GM21528 (cell line): ENCODE measurements around the gene LIPC.
"Not testable (repeated sequence)": the region's sequence is repeated elsewhere in the genome, so short reads cannot be mapped to it uniquely, and the experiment has no call there.

Experiments
- ATAC-seq: cut with Tn5 transposase; IDR thresholded peaks from one replicate; pipeline ENCODE4 v1.9.1; 2021; ENCODE audit warnings: mild to moderate bottlenecking, moderate library complexity; ENCODE audit not compliant: unreplicated experiment, low FRiP score

Gene LIPC

DNA sequence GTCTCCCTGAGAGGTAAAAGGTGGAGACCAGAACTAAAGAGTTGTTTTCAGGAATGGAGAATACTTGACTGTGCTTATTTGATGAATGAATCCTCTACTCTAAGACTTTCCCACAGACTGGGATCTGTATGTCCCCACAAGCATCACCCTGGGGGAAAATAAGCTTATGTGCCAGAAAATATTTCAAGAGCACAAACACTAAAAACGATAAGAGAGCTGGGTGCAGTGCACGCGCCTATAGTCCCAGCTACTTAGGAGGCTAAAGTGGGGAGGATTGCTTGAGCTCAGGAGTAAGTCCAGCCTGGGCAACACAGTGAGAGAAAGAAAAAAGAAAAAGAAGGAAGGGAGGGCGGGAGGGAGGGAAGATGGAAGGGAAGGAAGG lies 167.0 kb downstream of the LIPC start:
- ATAC-seq: no peak

- no peak for ATAC-seq
Observed at GRCh38 chr15:58602823-58603222, 171.0 kb downstream of the LIPC start.

- ATAC-seq: not testable (repeated sequence)
Observed at GRCh38 chr15:58603927-58604326, 172.1 kb downstream of the LIPC start.

DNA sequence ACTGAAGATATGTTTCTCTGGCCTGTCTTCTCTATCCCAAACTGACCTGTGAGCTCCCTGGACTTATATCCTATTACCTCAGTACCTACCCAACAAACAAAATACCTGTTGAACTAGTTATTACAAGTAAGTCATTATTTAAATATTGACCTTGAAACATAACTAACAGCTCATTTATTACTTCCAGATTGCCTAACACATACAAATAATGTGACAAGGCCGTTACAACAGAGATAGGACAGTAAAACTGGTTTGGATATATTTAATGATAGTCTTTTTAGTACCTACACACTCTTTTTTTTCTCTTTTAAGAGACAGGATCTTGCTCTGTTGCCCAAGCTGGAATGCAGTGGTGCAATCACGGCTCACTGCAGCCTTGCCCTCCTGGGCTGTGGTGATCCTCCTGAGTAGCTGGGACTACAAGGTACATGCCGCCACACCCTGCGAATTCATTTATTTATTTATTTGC lies 172.7 kb downstream of the LIPC start:
- no peak for ATAC-seq

DNA sequence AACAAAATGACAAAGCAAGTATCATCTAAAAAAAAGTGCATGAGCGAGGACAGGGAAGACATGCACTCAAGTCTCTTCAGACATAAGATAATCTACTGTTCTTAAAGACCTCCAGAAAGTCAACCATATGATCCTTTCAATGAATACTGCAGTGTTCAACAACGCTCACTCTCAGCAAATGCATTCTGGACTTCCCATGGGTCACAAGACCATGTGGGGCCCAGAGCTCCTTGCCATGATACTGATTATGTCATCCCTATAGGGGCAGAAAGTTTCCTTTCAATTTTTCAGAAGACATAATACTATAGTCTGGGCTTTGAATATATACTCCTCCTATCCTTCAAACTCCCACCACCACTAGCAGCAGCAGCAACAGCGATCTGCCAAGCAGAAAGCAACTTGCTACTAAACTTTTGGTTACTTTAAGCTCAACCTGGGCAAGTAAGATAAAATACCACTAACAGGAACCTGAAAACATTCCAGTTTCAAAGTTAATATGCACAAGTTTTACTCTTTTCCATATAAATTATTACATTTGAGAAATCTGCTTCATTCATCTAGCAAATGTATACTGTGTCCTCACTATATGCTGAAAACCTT lies 174.2 kb downstream of the LIPC start:
- no peak for ATAC-seq

- no peak for ATAC-seq
Observed at GRCh38 chr15:58606577-58607080, 174.8 kb downstream of the LIPC start.

GRCh38 chr15:58608129-58608590 lies 176.4 kb downstream of the LIPC start:
- ATAC-seq: no peak

- ATAC-seq: no peak
Observed at GRCh38 chr15:58608711-58609110, 176.9 kb downstream of the LIPC start.

DNA sequence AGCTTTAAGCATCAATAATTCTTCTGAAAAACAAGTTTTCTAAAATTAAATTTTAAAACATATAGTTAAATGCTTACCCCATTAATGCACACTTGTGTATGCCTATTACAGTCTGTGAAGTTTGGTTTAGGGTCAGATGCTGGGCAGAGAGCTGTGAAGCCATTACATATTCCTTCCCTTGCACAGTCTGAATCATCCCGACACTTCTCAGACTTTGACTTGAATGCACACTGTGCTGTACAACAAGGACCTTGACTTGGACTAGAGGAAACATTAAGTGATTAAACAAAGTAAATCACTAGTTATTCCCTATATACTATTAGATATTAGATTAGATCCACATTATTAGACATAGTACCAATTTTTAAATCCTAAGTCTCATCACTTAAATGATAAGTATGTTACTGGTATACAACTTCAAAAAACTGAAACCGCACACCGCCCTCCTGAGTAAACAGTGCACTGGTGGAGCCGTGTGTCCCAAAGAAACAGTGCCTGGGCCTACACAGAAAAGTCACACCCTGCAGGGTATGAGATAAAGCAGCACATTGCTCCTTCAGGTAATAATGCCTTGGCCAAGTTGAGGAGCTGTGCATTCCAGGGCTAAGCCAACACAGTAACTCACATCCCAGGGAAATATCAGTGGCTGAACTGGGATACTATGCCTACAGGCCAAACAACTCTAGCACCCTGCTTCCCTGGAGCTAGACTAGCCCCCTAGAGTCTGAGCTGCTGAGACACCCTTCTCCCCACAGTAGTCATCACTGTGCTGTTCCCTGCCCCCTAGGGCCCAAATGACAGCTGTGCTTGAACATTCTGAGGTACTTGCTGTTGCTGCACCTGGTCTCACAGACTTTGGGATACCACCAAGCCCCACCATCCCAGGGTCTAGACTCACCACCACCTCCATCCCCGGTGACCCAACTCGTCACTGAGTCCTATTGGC lies 180.2 kb downstream of the LIPC start:
- ATAC-seq: no peak

DNA sequence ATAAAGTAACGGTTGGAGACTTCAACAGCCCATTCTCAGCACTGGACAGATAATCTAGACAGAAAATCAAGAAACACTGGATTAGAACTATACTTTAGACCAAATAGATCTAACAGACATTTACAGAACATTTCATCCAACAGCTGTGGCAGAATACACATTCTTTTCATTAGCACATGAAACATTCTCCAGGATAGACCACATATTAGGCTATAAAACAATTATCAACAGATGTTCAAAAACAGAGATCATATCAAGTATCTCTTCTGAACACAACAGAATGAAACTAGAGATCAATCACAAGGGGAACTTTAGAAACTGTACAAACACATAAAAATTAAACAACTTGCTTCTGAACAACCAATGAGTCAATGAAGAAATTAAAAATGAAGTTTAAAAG lies 184.4 kb downstream of the LIPC start:
- ATAC-seq: no peak
